HG03521 (cell line): ENCODE data around the gene MYCN.
"Not testable (repeated sequence)": the region's sequence is repeated elsewhere in the genome, so short reads cannot be mapped to it uniquely, and the experiment has no call there.

Source experiments
- ATAC-seq: cut with Tn5 transposase; IDR thresholded peaks from one replicate; pipeline ENCODE4 v1.9.1; 2021; ENCODE audit warnings: mild to moderate bottlenecking, moderate library complexity; ENCODE audit not compliant: unreplicated experiment

The MYCN gene

GRCh38 chr2:15956751-15957736 is 16.7 kb downstream of the MYCN start:
- no peak for ATAC-seq

- ATAC-seq: no peak
Observed at GRCh38 chr2:15957881-15958713, 17.7 kb downstream of the MYCN start.

GRCh38 chr2:15959331-15960153 is 19.2 kb downstream of the MYCN start:
- ATAC-seq: no peak

GRCh38 chr2:15960154-15960520 is 19.8 kb downstream of the MYCN start:
- not testable (repeated sequence) for ATAC-seq

- not testable (repeated sequence) for ATAC-seq
Observed at GRCh38 chr2:15963109-15963976, 23.0 kb downstream of the MYCN start.

- no peak for ATAC-seq
Observed at GRCh38 chr2:15963977-15964670, 23.8 kb downstream of the MYCN start.

GRCh38 chr2:15964936-15965563 is 24.7 kb downstream of the MYCN start:
- no peak for ATAC-seq

GRCh38 chr2:15965564-15966019 is 25.2 kb downstream of the MYCN start:
- no peak for ATAC-seq

GRCh38 chr2:15967415-15968279 is 27.3 kb downstream of the MYCN start:
- ATAC-seq: no peak

GRCh38 chr2:15968280-15969178 is 28.2 kb downstream of the MYCN start:
- ATAC-seq: no peak

- ATAC-seq: no peak
Observed at GRCh38 chr2:15969214-15969613, 28.9 kb downstream of the MYCN start.

GRCh38 chr2:15970701-15971100 is 30.4 kb downstream of the MYCN start:
- no peak for ATAC-seq

- no peak for ATAC-seq
Observed at GRCh38 chr2:15971351-15971750, 31.0 kb downstream of the MYCN start.

GRCh38 chr2:15971831-15972522 is 31.6 kb downstream of the MYCN start:
- ATAC-seq: no peak

GRCh38 chr2:15973481-15974401 is 33.4 kb downstream of the MYCN start:
- no peak for ATAC-seq
